ENCODE results near the gene TICRR.

The TICRR gene

GRCh38 chr15:89611317-89611716, 36.0 kb downstream of the TICRR start:
- no peak for TF ChIP-seq CTCF (IDR thresholded peaks at IDR 0.05; ENCODE audit: low read depth, low read length)
- no peak for DNase-seq (ENCODE audit: low read depth, low spot score)
- H3K4me3 ChIP-seq (ENCODE audit: low read depth, low read length): no peak overlapping the region
- in situ Hi-C loops (cut with HindIII; ENCODE audit: low sequenced_read_pairs): no loop called here

DNA sequence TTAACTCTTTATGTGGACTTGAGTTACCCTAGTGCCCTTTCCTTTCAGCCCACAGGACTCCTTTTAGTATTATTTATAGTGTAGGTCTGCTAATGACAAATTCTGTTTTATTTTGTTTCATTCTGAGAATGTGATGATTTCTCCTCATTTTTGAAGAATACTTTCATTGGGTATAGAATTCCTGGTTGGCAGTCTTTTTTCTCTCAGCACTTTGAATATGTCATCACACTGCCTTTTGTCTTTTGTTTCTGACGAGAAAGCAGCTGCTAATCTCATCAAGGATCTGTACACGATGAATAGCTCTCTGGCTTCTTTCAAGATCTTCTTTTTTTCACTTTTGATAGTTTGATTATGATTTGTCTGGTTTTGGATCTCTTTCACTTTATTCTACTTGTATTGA, 37.8 kb downstream of the TICRR start:
- no peak for TF ChIP-seq CTCF (IDR thresholded peaks at IDR 0.05; ENCODE audit: low read depth, low read length)
- in situ Hi-C loops (cut with HindIII; ENCODE audit: low sequenced_read_pairs): no loop called here
- no peak overlapping the region for H3K4me3 ChIP-seq (ENCODE audit: low read depth, low read length)
- no peak for DNase-seq (ENCODE audit: low read depth, low spot score)

DNA sequence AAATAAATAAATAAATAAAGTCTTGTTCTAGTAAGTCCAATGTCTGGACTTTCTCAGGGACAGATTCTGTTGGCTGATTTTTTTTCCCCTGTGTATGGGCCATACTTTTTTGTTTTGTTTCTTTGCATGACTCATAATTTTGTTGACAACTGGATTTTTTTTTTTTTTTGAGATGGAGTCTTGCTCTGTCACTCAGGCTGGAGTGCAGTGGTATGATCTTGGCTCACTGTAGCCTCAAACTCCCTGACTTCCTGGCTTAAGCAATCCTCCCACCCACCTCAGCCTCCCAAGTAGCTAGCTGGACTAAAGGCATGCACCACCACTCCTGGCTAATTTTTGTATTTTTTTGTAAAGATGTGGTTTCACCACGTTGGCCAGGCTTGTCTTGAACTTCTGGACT, 38.9 kb downstream of the TICRR start:
- in situ Hi-C loops (cut with HindIII; ENCODE audit: low sequenced_read_pairs): no loop called here
- no peak for TF ChIP-seq CTCF (IDR thresholded peaks at IDR 0.05; ENCODE audit: low read depth, low read length)
- no peak for DNase-seq (ENCODE audit: low read depth, low spot score)
- H3K4me3 ChIP-seq (ENCODE audit: low read depth, low read length): no peak overlapping the region

- in situ Hi-C loops (cut with HindIII; ENCODE audit: low sequenced_read_pairs): no loop called here
- no peak for DNase-seq (ENCODE audit: low read depth, low spot score)
- TF ChIP-seq CTCF (IDR thresholded peaks at IDR 0.05; ENCODE audit: low read depth, low read length): no peak
- no peak overlapping the region for H3K4me3 ChIP-seq (ENCODE audit: low read depth, low read length)
Observed at GRCh38 chr15:89615135-89615534, 39.9 kb downstream of the TICRR start.

DNA sequence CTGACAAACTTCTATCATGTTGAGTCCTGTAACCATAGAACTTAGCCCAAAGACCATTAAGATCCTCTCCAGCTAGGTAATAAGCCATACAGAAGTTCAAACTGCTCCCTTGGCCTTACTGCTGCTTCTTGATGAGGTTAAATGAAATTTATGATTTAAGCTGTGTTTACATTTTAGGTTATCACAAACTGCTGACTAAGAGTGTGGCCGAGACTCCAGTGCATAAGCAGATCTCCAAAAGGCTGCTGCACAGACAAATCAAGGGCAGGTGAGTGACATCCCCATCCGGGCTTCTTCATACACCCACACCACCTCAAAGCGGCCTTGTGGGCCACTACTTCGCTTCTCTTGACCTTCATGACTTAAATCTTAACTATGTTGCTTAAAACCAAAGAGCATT, 41.0 kb downstream of the TICRR start:
- no peak for DNase-seq (ENCODE audit: low read depth, low spot score)
- H3K4me3 ChIP-seq (ENCODE audit: low read depth, low read length): no peak overlapping the region
- no peak for TF ChIP-seq CTCF (IDR thresholded peaks at IDR 0.05; ENCODE audit: low read depth, low read length)
- in situ Hi-C loops (cut with HindIII; ENCODE audit: low sequenced_read_pairs): no loop called here

- no peak for DNase-seq (ENCODE audit: low read depth, low spot score)
- in situ Hi-C loops (cut with HindIII; ENCODE audit: low sequenced_read_pairs): no loop called here
- no peak overlapping the region for H3K4me3 ChIP-seq (ENCODE audit: low read depth, low read length)
- TF ChIP-seq CTCF (IDR thresholded peaks at IDR 0.05; ENCODE audit: low read depth, low read length): no peak
Observed at GRCh38 chr15:89621547-89621946, 46.3 kb downstream of the TICRR start.

DNA sequence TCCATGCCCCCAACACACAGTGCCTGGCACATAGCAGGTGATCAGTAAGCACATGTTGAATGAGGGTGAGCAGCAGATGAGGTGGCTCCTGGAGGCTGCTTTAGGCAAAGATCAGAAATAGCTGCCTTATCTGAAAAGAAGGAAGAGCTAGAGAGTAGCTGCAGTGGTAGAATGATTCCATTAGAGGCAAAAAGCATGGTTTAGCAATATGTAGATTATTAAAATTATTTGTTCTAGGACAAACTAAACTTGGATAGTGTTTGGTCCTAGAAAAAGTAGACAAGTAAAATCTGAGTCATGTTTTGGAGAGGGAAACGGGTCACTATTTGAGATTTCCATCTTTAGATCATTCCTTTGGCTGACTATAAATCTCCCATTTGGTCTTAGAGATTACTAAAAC, 47.9 kb downstream of the TICRR start:
- in situ Hi-C loops (cut with HindIII; ENCODE audit: low sequenced_read_pairs): no loop called here
- no peak overlapping the region for H3K4me3 ChIP-seq (ENCODE audit: low read depth, low read length)
- DNase-seq (ENCODE audit: low read depth, low spot score): no peak
- no peak for TF ChIP-seq CTCF (IDR thresholded peaks at IDR 0.05; ENCODE audit: low read depth, low read length)

Measured in astrocyte of the spinal cord (primary cell).